HepG2 (cell line): Measurements from ENCODE around the gene TIMM10.

Experiments
- ZNF18 ChIP-seq: sonication (generic); formaldehyde crosslinking; IDR thresholded peaks from 2 replicates; pipeline ENCODE4 v1.8.0; 2022; ENCODE audit warnings: mild to moderate bottlenecking, missing genetic modification reagents; ENCODE audit not compliant: insufficient replicate concordance
- ZNF274 ChIP-seq: sonication (generic); formaldehyde crosslinking; IDR thresholded peaks from 2 replicates; pipeline ENCODE4 v1.5.1; 2020; ENCODE audit warnings: mild to moderate bottlenecking, missing genetic modification reagents

- TF ChIP-seq ZNF18 (CRISPR knock-in tag), result no peak
- no peak for TF ChIP-seq ZNF274 (CRISPR knock-in tag)
Observed at GRCh38 chr11:57502870-57503269, 27.7 kb downstream of the TIMM10 start.
